Gastroesophageal sphincter (tissue), 3 donors: Measurements from ENCODE around the gene ARFGAP1.

Experiments
- CTCF ChIP-seq, 4 experiments: fragments of 200-600 bp in 2 of 4; fragments of 450-650 bp in 2 of 4; sonication (generic) in 1 of 4; IDR thresholded peaks; one replicate each; pipeline ENCODE4 v1.5.1; 2017 to 2019; ENCODE audit warnings: antibody characterized with exemption in 4 of 4, mild to moderate bottlenecking in 2 of 4, moderate library complexity in 2 of 4
- POLR2AphosphoS5 ChIP-seq: sonication (generic); formaldehyde crosslinking; IDR thresholded peaks from one replicate; pipeline ENCODE4 v1.6.1; 2017; ENCODE audit warnings: antibody characterized with exemption

GRCh38 chr20:63289311-63290135 is 16.9 kb downstream of the ARFGAP1 start:
- TF ChIP-seq POLR2AphosphoS5 = no peak
- no peak for TF ChIP-seq CTCF (IDR thresholded peaks at IDR 0.05)
